Left hindlimb (tissue), 1 donor: Measurements from ENCODE around the gene TP53I13.

Experiments used
- DNase-seq: peaks from one replicate; pipeline ENCODE4 v3.0.0-alpha.2; 2018

TP53I13 gene

GRCh38 chr17:29582254-29582765 lies 13.8 kb downstream of the TP53I13 start:
- DNase-seq: no peak

GRCh38 chr17:29582772-29583171 lies 14.3 kb downstream of the TP53I13 start:
- DNase-seq: peak; percentile 26

DNA sequence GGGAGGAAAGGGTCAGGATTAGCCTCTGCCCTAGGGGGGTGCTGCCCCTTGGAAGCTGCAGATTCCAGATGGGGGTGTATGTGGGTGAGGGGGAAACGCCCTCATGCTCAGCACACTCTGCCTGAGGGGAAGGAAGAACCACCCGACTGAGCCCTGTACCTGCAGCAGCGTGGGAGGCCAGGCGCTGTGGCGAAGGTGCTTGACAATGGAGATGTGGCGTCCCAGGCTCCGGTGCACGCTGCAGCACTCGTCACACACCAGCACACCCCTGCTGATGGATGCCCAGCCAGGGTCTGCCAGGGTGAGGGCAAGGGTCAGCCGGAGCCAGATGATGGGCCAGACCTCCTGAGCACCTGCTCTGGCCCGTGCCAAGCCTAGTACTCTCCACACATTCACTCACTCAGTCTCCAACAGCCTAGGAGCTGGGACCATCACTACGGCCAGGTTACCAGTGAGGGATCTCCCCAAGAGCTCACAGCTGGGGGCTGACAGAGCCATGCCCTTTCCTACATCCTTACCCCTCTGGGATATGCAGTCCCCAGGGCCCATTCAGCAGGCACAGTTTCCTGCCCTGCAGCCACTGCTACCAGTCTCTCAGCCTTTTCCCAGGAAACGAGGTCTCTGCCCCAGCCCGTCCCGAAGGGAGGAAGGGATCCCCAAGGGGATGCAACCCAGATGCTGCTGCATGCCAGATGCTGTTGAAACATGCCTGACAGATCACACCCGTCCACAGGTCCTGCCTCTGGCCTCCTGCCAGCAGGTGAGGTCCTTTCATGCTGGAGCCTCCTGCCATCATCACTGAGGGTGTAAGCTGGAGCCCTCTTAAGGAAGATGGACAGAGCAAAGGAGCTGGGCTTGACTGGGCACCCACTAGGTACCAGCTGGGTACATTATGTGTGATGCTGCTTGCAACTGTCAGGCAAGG lies 15.1 kb downstream of the TP53I13 start:
- peak; percentile 25 for DNase-seq

DNA sequence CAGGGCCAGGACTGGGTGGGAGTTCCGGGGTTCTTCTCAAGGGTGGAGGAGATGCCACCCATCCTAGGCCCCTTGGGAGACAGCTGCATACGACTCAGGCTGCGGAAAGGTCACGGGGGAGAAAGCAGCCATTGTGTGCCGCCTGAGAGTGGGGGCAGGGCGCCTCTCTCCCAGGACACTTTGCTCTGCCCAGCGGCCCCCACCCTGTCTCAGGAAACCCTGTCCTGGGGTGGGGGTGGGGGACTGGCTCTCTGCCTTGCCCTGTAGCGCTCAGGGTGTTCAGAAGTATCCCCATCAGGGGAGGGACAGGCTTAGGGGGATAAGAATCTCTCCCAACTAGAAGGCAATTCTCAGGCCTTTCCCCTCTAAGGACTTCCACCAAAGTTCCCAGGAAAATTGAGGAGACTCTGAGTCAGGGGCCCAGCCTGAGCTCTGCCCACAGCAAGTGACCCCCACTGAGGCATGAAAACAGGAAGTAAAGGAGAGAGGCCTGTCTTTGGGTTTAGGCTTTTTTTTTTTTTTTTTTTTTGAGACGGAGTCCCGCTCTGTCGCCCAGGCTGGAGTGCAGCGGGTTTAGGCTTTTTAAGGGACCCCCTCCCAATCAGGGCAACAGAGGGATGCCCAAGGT lies 16.1 kb downstream of the TP53I13 start:
- DNase-seq: peak; percentile 52

DNA sequence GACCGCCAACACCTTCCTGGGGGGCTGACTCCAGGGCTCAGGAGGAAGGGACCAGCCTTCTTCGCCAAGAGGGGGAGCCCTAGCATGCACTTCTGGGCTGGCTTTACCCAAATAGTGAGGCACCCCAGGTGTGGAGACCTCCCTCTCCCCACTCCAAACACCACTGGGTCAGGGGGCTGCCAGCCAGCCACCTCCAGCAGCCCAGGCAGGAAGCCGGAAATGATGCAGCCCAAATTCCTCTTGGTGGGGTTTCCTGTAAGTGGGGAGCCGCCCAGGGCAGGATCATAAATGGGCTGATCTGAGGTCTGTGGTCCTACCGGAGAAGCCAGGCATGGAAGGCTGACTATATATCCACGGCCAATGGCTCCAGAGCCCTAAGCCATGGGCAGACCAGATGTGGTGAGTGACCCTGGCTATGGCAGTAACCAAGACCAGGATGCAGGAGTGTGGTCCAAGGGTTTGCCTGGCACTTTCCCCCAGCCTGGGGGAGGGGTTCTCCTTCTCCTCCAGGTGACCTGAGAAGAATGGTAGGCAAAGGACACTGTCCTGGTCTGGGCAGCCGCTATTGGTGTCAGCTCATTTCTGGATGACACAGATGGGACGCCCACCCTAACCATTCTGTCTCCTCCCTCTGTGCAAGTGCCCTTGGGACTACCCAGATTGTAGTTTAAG lies 16.7 kb downstream of the TP53I13 start:
- peak; percentile 60 for DNase-seq

DNA sequence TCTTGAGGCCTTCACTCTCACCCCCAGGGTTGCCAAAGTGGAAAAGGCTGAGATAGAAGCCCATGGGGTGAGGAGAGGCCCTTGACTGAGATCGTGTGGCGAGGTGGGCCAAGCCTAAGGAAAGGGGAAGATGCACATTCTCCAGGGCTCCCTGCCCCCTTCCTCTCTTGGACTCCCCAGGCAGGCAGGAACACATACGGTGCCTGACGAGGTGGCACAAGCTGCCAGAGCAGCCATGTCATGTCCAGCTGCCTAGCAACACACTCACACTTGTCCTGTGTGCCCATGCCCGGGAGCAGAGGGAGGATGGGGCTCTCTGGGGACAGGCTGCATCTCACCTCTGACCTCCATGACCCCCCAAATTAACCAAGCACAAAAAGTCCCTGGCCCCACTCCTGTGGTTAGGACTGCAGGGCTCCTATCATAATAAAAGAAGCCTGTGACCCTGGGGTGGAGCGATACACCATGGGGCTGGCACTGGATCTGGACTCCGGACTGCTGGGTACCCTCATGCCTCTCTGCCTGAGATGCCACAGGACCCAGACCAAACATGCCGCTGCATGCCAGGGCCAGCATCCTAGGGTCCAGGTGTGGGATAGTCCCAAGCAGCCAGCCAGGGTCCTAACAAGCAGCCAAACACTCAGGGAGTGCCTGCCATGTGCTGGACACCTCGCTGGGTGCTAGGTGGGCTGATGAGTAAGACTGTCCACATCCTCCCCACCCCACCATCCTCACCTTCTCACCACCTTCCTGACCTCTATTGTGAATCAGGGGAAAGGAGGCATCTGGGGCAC lies 18.4 kb downstream of the TP53I13 start:
- no peak for DNase-seq

DNA sequence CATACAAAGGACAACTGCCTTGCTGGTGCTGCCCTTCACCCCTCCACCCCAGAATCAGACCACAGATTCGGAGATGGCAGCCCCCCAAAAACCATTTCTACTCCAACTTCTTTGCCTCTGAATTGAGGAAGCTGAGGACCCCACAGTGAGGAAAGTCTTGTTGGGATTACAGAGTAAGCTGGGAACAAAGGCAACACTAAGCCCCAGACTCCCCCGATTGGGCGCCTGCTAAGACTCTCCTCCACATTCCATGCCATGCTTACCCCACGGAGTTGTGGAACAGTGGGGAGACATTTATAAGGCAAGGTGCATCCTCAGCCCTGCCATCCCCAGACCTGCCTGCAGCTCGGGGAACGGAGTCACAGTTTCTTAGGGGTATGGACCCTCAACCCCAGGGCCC lies 19.1 kb downstream of the TP53I13 start:
- no peak for DNase-seq

GRCh38 chr17:29588017-29588561 lies 19.6 kb downstream of the TP53I13 start:
- DNase-seq: peak; percentile 24

GRCh38 chr17:29588562-29589411 lies 20.3 kb downstream of the TP53I13 start:
- peak; percentile 47 for DNase-seq

- peak; percentile 88 for DNase-seq
These were observed 21.3 kb downstream of the TP53I13 start, which contains the start of gene GIT1 for GRCh38 chr17:29589524-29590410. Gene GIT1, minus strand, starts transcription at chr17:29589648. Its CDS starts 270 bp downstream, at chr17:29589378.

DNA sequence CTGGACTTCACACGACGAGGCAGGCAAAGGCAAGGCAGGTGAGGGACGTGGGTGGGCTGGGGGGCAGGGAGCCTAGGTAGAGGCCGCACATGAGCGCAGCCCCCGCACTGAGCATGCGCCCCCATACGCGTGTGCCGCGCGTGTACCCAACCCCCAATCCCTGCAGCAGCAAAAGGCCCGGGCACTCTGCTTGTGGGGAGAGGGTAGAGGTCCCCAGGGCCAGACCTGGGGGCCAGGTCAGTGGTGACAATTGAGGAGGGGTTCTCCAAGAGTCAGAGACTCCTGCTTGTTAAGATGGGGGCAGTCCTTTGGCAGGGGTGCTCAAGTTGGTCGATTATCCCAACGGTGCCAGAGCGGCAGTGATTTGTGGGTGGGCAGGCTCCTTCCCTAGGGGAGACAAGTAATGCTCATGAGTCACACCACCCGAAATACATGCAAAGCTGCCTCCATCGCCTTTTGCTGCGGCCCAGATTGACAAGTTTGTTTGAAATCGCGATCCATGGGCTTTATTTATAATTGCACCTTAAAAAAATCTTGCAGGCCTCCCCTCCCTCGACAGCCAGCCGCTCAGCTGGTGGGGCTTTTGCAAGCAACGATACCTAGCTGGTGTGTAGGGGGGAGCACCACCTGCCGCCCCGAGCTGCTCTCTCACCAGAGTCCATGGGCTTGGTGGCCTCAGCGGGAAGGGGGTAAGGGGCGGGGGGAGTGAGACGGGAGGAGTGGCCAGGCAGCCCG lies 22.1 kb downstream of the TP53I13 start:
- peak; percentile 38 for DNase-seq

- DNase-seq: peak; percentile 80
These were observed 22.7 kb downstream of the TP53I13 start for GRCh38 chr17:29591146-29591736.

GRCh38 chr17:29591737-29592608 lies 23.5 kb downstream of the TP53I13 start:
- DNase-seq: peak; percentile 93

- peak; percentile 70 for DNase-seq
These were observed 24.5 kb downstream of the TP53I13 start, which contains the start of gene ANKRD13B for GRCh38 chr17:29592850-29593551. Gene ANKRD13B, plus strand, starts transcription at chr17:29593132. Its CDS starts 490 bp downstream, at chr17:29593622.

- DNase-seq: peak; percentile 41
These were observed 25.4 kb downstream of the TP53I13 start for GRCh38 chr17:29593591-29594518.
